GM21786 (cell line): Measurements from ENCODE around the gene OR6S1.

Experiments used
- ATAC-seq: cut with Tn5 transposase; IDR thresholded peaks from one replicate; pipeline ENCODE4 v1.9.1; 2021; ENCODE audit not compliant: unreplicated experiment

The OR6S1 gene

GRCh38 chr14:20641591-20641990 lies at the start of gene OR6S1:
Gene OR6S1 (minus strand): TSS chr14:20641691. CDS start chr14:20641691, 0 bp downstream.
- no peak for ATAC-seq

GRCh38 chr14:20690848-20691640 lies 49.6 kb upstream of the OR6S1 start:
- no peak for ATAC-seq

- no peak for ATAC-seq
Measured at GRCh38 chr14:20688167-20688839, 46.8 kb upstream of the OR6S1 start, which contains the start of gene ANG. Gene ANG (plus strand): TSS chr14:20688764. CDS start chr14:20693565, 4,801 bp downstream.

- no peak for ATAC-seq
Measured at GRCh38 chr14:20687362-20688166, 46.1 kb upstream of the OR6S1 start.

- ATAC-seq = no peak
Measured at GRCh38 chr14:20686386-20687143, 45.1 kb upstream of the OR6S1 start.

GRCh38 chr14:20684662-20685456 lies 43.4 kb upstream of the OR6S1 start:
- ATAC-seq = no peak

GRCh38 chr14:20683891-20684661 lies 42.6 kb upstream of the OR6S1 start, which contains the start of gene RNASE4:
Gene RNASE4 (plus strand): TSS chr14:20684560. CDS start chr14:20699372, 14,812 bp downstream.
- peak; percentile 30 for ATAC-seq

GRCh38 chr14:20683125-20683890 lies 41.8 kb upstream of the OR6S1 start:
- ATAC-seq = peak; percentile 16

- peak; percentile 37 for ATAC-seq
Measured at GRCh38 chr14:20682435-20683124, 41.1 kb upstream of the OR6S1 start.

- ATAC-seq = no peak
Measured at GRCh38 chr14:20682127-20682434, 40.6 kb upstream of the OR6S1 start.

GRCh38 chr14:20681348-20682126 lies 40.0 kb upstream of the OR6S1 start:
- ATAC-seq = peak; percentile 15

GRCh38 chr14:20680843-20681347 lies 39.4 kb upstream of the OR6S1 start:
- ATAC-seq = peak; percentile 24

- no peak for ATAC-seq
Measured at GRCh38 chr14:20680363-20680762, 38.9 kb upstream of the OR6S1 start.

GRCh38 chr14:20679907-20680306 lies 38.4 kb upstream of the OR6S1 start:
- ATAC-seq = no peak

GRCh38 chr14:20676072-20676471 lies 34.6 kb upstream of the OR6S1 start:
- ATAC-seq = no peak

GRCh38 chr14:20675669-20676068 lies 34.2 kb upstream of the OR6S1 start:
- no peak for ATAC-seq
